ENCODE data around the gene GOLT1A. TPM values are rescaled to one million over a fixed set of nuclear protein-coding genes. Genes with fewer than 3 reads are reported as not detected.

The GOLT1A gene
- total RNA-seq (not detected in 2 replicates), polyA plus RNA-seq (0.17 TPM in 1 of 2 replicates, not detected in the other), polyA minus RNA-seq (not detected in 2 replicates)
- not detected for total RNA-seq (2013)

- intact Hi-C loops (cut with micrococcal nuclease) = no loop called here
- H3K4me1 ChIP-seq (ENCODE audit: control insufficient read depth in 2 of 2, insufficient read depth in 2 of 2, low read length in 2 of 2) = peaks cover 12 to 15% of the 10 kb centered on the region in 2 donors
- ChIA-PET CTCF (interaction anchor here (1.0 to 1.3 kb wide), 2 partner anchors 94 to 185 kb away, joined by 3 to 4 read pairs; no protein-coding TSS in a partner anchor), POLR2A (no interaction called here)
- peaks cover 3% of the 10 kb centered on the region for H3K9me3 Mint-ChIP-seq (ENCODE audit: insufficient read depth)
- H4K20me1 ChIP-seq (ENCODE audit: control insufficient read depth, insufficient read depth, low read length, poor library complexity, severe bottlenecking) = no peaks in the 10 kb centered on the region
- H3K27me3 Mint-ChIP-seq = peaks cover 4% of the 10 kb centered on the region
- peaks cover 7% of the 10 kb centered on the region for H3K4me1 Mint-ChIP-seq
- H3K27ac Mint-ChIP-seq = no peak within 1 kb of the TSS
- H3K79me2 ChIP-seq (ENCODE audit: control insufficient read depth, insufficient read depth, low read length) = no peaks in the 10 kb centered on the region
- H3K4me2 ChIP-seq (replicated peaks; ENCODE audit: low read depth, low read length, poor library complexity, severe bottlenecking) = peak within 1 kb of the TSS; percentile 70
- WGBS (ENCODE audit: insufficient coverage) = 19% methylated on average over 41 of the region's 41 CpGs
- peak; percentile 57 for ATAC-seq (ENCODE audit: low read depth)
- H2AFZ ChIP-seq (ENCODE audit: insufficient read depth, low read depth, low read length, poor library complexity, severe bottlenecking) = peak within 1 kb of the TSS; percentile 60
- peak within 1 kb of the TSS; percentile 75 for H3K4me3 Mint-ChIP-seq
- peak within 1 kb of the TSS in 3 of 5 experiments; percentile 25 to 50 (median 34) for H3K4me3 ChIP-seq (ENCODE audit: control extremely low read depth in 1 of 5, extremely low read depth in 1 of 5, insufficient read depth in 1 of 5, low read depth in 2 of 5, low read length in 4 of 5)
- no peak within 1 kb of the TSS for H3K27ac ChIP-seq (ENCODE audit: low read length in 2 of 2)
- H3K36me3 ChIP-seq (replicated peaks in 1 of 2; ENCODE audit: control extremely low read depth in 1 of 2, control insufficient read depth in 1 of 2, extremely low read depth in 1 of 2, insufficient read depth in 2 of 2, low read length in 1 of 2) = no peaks in the 10 kb centered on the region
- peaks cover 0 to 10% (median 0%) of the 10 kb centered on the region in 3 donors for H3K9me3 ChIP-seq (ENCODE audit: control extremely low read depth in 1 of 3, control insufficient read depth in 2 of 3, insufficient read depth in 1 of 3, low read length in 2 of 3)
- H3K9ac ChIP-seq (ENCODE audit: low read length) = peak within 1 kb of the TSS; percentile 36
- DNase-seq = peak; percentile 54
- no peak for TF ChIP-seq EZH2 (IDR thresholded peaks at IDR 0.05; ENCODE audit: borderline replicate concordance, insufficient read depth, low read depth, low read length, poor library complexity, severe bottlenecking)
- no peak for TF ChIP-seq CTCF (IDR thresholded peaks at IDR 0.05)
- peaks cover 0 to 17% (median 7%) of the 10 kb centered on the region in 4 experiments for H3K27me3 ChIP-seq (replicated peaks in 1 of 4; ENCODE audit: control extremely low read depth in 1 of 4, control insufficient read depth in 3 of 4, insufficient read depth in 4 of 4, low read length in 3 of 4)
Observed at GRCh38 chr1:204213668-204214662, at the start of gene GOLT1A. Gene GOLT1A (minus strand): TSS chr1:204213988. CDS start chr1:204213906, 82 bp downstream.
